Muscle of leg (tissue), 11 donors: ENCODE measurements around the gene ZNF582. TPM values are rescaled to one million over a fixed set of nuclear protein-coding genes. Genes with fewer than 3 reads are reported as not detected.

ENCODE experiments used
- DNase-seq: peaks from one replicate; pipeline ENCODE4 v3.0.0; 2013
- H3K27ac ChIP-seq: one replicate; pipeline ENCODE4 v1.5.1; 2013; ENCODE audit warnings: mild to moderate bottlenecking, low read length, control low read depth
- H3K27me3 ChIP-seq: one replicate; pipeline ENCODE4 v1.6.1; 2013; ENCODE audit warnings: low read length; ENCODE audit not compliant: control insufficient read depth, insufficient read depth
- H3K36me3 ChIP-seq: one replicate; pipeline ENCODE4 v1.6.1; 2013; ENCODE audit warnings: low read length; ENCODE audit not compliant: control insufficient read depth, insufficient read depth
- H3K4me1 ChIP-seq: one replicate; pipeline ENCODE4 v1.6.1; 2013; ENCODE audit warnings: low read length; ENCODE audit not compliant: control insufficient read depth, insufficient read depth
- H3K4me3 ChIP-seq: one replicate; pipeline ENCODE4 v1.5.1; 2013; ENCODE audit warnings: low read length, control low read depth
- H3K9me3 ChIP-seq: replicated peaks from 2 replicates; pipeline ENCODE4 v1.6.1; 2013; ENCODE audit warnings: low read depth, low read length; ENCODE audit not compliant: control insufficient read depth
- WGBS: methylation state at CpG from one replicate; pipeline ENCODE4 v1.1.5; 2013; ENCODE audit warnings: missing lambda C conversion rate; ENCODE audit not compliant: insufficient coverage; 5-methylcytosine and 5-hydroxymethylcytosine counted together
- polyA plus RNA-seq, 8 donors: library from polyadenylated mRNA; unstranded; fragments of 120-200 nt; gene quantifications; one replicate each; pipeline versions ENCODE4 v1.2.1 to v1.2.3, GENCODE V29; 2013; ENCODE audit warnings: inconsistent platforms in 1 of 8, low replicate concordance in 1 of 8; ENCODE audit not compliant: insufficient read length in 8 of 8, insufficient read depth in 1 of 8
- total RNA-seq: library from RNA; stranded (reverse); fragments of 120-200 nt; gene quantifications from one replicate; pipeline ENCODE4 v1.2.4, GENCODE V29; 2013

The ZNF582 gene
- total and polyA plus RNA-seq, 9 donors: 4.1 to 5.6 (median 4.9) TPM

DNA sequence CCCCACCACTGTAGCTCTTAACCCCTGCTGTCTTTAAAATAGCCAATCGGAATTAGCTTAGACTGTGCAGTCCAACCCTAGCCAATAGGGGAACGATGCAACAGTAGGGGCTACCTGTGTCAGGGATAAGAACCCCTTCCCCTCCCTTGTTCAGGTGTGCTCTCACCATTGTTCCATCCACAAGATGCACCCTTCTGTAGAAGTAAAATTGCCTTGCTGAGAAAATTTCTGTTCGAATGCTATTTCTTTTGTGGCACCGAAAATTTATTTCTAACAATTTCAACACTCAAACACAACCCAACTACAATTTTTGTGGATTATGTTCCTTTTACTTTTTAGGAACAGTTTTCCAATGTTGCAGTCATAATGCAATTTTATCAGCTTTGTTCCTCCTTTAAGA is 7.2 kb upstream of the ZNF582 start:
- H3K27ac ChIP-seq: no peak overlapping the region
- no peaks in the 10 kb centered on the region for H3K27me3 ChIP-seq
- peaks cover 22% of the 10 kb centered on the region for H3K36me3 ChIP-seq
- peaks cover 18% of the 10 kb centered on the region for H3K4me1 ChIP-seq
- H3K9me3 ChIP-seq: peaks cover 18% of the 10 kb centered on the region
- no peak overlapping the region for H3K4me3 ChIP-seq
- no peak for DNase-seq
- 100% methylated on average over 1 of the region's 4 CpGs for WGBS

DNA sequence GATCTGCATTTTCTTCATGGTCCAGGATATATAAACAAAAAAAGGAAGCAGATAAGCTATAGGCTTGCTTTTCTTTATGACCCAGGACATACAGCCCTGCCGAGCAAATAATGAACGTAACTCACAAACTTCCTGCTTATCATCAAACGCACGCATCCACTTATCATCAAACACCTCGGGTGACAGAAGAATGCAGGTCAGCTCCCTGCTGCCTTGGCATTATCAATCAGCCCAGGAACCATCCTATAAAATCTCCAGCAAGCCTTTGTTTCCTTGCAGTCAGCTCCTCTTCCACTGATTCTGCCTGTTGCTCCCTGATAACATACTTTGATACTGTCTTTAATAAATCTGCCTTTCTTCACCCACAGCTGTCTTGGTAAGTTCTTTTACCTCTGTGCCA is 5.5 kb upstream of the ZNF582 start:
- H3K27me3 ChIP-seq: no peaks in the 10 kb centered on the region
- no peak overlapping the region for H3K27ac ChIP-seq
- peaks cover 6% of the 10 kb centered on the region for H3K4me1 ChIP-seq
- 89% methylated on average over 4 of the region's 5 CpGs for WGBS
- DNase-seq: no peak
- peaks cover 22% of the 10 kb centered on the region for H3K36me3 ChIP-seq
- peaks cover 17% of the 10 kb centered on the region for H3K9me3 ChIP-seq
- no peak overlapping the region for H3K4me3 ChIP-seq

DNA sequence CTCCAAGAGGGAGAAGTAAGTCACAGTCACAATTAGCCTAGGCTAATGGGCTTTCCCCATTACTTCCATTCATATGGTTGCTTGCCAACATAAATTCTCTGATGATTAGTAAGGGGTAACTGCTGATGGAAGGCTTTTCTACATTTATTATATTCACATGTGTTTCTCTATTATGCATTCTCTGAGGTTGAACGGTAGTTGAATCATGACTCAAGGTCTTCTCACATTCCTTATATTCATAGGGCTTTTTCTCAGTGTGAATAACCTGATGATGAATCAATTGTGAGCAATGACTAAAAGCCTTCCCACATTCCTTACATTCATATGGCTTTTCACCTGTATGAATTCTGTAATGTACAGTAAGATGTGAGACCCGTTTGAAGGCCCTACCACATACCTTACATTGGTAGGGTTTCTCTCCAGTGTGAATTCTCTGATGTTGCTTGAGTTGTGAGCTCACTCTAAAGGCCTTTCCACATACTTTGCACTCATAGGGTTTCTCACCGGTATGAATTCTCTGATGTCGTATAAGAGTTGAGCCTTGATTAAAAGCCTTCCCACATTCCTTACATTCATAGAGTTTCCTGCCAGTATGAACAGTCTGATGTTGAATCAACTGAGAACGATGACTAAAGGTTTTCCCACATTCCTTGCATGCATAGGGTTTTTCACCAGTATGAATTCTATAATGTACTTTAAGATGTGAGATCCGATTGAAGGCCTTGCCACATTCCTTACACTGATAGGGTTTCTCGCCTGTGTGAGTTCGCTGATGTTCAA is 9.3 kb downstream of the ZNF582 start:
- no peak overlapping the region for H3K27ac ChIP-seq
- no peaks in the 10 kb centered on the region for H3K27me3 ChIP-seq
- no CpG with 5 or more reads among the region's 8 CpGs for WGBS
- peaks cover 11% of the 10 kb centered on the region for H3K36me3 ChIP-seq
- H3K9me3 ChIP-seq: peaks cover 22% of the 10 kb centered on the region
- no peak for DNase-seq
- no peak overlapping the region for H3K4me3 ChIP-seq
- H3K4me1 ChIP-seq: no peaks in the 10 kb centered on the region

DNA sequence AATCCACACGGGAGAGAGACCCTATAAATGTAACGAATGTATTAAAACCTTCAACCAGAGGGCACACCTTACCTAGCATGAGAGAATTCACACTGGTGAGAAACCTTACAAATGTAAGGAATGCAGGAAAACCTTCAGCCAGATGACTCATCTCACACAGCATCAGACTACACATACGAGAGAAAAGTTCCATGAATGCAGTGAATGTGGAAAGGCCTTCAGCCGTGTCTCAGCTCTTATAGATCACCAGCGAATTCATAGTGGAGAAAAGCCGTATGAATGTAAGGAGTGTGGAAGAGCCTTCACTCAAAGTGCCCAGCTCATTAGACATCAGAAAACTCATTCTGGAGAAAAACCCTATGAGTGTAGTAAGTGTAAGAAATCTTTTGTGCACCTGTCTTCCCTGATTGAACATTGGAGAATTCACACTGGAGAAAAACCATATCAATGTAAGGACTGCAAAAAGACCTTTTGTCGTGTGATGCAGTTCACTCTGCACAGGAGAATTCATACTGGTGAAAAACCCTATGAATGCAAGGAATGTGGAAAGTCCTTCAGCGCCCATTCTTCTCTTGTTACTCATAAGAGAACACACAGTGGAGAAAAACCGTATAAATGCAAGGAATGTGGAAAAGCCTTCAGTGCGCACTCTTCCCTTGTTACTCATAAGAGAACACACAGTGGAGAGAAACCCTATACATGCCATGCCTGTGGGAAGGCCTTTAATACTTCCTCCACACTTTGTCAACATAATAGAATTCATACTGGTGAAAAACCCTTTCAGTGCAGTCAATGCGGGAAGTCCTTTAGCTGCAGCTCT is 16.0 kb downstream of the ZNF582 start:
- Histone ChIP-seq H3K27ac (no peak overlapping the region), H3K36me3 (peaks cover 49% of the 10 kb centered on the region), H3K4me1 (no peaks in the 10 kb centered on the region), H3K27me3 (no peaks in the 10 kb centered on the region), H3K9me3 (peaks cover 44% of the 10 kb centered on the region), H3K4me3 (no peak overlapping the region)
- no peak for DNase-seq
- 100% methylated on average over 3 of the region's 11 CpGs for WGBS

DNA sequence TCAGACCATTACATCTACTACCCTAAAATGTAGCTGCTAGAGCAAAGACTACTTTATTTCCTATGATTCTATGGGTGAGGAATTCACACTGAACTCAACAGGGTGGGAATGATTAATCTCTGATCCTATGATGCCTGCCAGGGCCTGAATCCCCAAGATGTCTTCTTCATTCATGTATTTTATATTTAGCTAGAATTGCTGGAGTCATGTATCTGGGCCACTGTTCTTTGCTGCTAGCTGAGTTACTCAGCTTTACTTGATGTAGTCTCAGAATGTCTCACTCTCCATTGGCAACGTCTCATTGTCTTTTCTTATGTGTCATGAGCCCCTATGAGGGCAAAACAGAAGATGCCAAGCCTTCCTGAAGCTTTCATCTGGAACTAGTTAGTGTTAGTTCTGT is 21.1 kb downstream of the ZNF582 start:
- no peak overlapping the region for H3K27ac ChIP-seq
- H3K4me1 ChIP-seq: peaks cover 9% of the 10 kb centered on the region
- H3K9me3 ChIP-seq: peaks cover 24% of the 10 kb centered on the region
- H3K4me3 ChIP-seq: no peak overlapping the region
- DNase-seq: no peak
- H3K36me3 ChIP-seq: peaks cover 55% of the 10 kb centered on the region
- WGBS: no CpG with 5 or more reads among the region's 1 CpG
- H3K27me3 ChIP-seq: no peaks in the 10 kb centered on the region

DNA sequence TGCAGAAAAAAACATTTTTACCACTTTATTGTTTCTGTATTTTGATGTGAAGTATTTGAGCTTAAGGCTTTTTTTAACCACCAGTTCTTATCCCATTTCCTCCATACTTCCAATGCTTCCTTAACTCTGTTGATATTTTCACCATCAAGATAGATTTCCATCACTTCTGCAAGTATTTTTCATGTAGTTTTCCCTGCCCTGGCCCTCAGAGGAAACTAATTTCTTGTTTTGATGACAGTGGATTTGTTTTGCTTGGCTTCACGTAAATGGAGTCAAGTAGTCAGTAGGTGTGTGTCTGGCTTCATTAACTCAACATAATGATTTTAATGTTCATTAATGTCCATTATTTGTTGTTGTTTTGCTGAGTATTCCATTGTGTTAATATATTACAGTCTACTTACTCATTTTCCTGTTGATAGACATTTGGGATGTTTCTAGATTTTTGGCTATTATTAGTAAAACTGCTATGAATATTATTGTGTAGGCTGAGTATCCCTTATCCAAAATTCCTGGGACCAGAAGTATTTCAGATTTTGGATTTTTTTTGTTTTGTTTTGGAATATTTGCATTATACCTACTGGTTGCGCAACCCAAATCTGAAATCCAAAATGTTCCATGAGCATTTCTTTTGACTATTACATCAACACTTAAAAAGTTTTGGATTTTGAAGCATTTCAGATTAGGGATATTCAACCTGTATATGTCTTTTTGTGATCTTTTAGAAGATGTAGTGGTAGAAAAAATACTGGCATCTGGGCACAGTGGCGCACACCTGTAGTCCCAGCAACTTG is 23.3 kb downstream of the ZNF582 start:
- H3K27me3 ChIP-seq: no peaks in the 10 kb centered on the region
- peaks cover 9% of the 10 kb centered on the region for H3K4me1 ChIP-seq
- H3K4me3 ChIP-seq: no peak overlapping the region
- no peak overlapping the region for H3K27ac ChIP-seq
- peaks cover 14% of the 10 kb centered on the region for H3K9me3 ChIP-seq
- H3K36me3 ChIP-seq: peaks cover 41% of the 10 kb centered on the region
- DNase-seq: no peak
- WGBS: 100% methylated on average over 1 of the region's 3 CpGs

DNA sequence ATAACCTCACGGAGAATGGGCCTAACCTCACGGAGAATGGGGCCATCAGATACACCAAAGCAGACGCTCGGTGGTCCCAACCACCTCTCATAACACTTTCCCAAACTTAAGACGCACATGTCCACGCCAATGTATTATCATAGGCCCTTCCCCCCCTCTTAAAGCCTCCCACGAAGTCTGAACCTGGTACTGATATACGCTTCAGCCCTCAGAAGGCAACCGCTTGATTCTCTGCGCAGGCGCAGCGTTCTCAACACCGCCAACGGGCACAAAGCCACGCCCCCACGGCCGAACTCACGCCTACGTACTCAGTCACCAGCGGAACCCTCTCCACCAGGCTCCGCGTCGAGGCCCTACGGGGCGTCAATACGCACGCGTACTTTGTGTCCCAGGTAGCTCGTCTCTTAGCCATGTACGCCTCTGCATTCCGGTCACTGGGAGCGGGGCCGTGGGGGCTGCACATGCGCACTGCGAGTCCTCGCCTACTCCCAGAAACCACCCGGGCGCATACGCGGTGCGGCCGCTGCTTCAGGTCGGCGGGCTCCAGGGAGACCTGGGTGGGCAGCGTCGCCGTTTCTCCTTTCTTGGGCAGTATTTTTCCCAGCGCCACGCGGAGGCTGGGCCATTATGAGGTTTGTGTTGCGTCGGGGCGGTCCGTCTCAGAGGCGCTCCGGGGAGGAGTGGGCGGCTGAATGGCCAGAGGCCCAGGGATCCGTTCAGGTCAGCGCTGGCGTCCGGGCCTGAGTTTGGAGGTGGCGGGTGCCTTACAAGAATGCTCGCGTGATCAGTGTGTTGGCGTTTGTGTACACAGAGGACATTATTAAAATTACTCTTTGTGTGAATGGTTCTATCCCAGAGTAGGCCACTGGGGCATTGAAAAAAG is 25.3 kb downstream of the ZNF582 start:
- peak overlapping the region; percentile 92 for H3K27ac ChIP-seq
- DNase-seq: peak; percentile 97
- peaks cover 9% of the 10 kb centered on the region for H3K4me1 ChIP-seq
- peaks cover 22% of the 10 kb centered on the region for H3K36me3 ChIP-seq
- H3K4me3 ChIP-seq: peak overlapping the region; percentile 64
- H3K27me3 ChIP-seq: no peaks in the 10 kb centered on the region
- peaks cover 14% of the 10 kb centered on the region for H3K9me3 ChIP-seq
- WGBS: 3% methylated on average over 61 of the region's 65 CpGs

DNA sequence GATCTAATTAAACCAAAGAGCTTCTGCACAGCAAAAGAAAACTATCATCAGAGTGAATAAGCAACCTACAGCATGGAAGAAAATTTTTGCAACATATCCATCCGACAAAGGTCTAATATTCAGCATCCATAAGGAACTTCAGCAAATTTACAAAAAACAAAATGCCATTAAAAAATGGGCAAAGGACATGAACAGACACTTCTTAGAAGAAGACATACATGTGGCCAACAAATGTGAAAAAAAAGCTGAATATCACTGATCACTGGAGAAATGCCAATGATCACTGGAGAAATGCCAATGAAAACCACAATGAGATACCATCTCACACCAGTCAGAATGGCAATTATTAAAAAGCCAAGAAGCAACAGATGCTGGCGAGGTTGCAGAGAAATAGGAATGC is 32.5 kb downstream of the ZNF582 start:
- Histone ChIP-seq H3K27ac (no peak overlapping the region), H3K4me3 (no peak overlapping the region), H3K9me3 (peaks cover 29% of the 10 kb centered on the region), H3K36me3 (no peaks in the 10 kb centered on the region), H3K4me1 (no peaks in the 10 kb centered on the region), H3K27me3 (no peaks in the 10 kb centered on the region)
- no peak for DNase-seq
- no CpG with 5 or more reads among the region's 2 CpGs for WGBS

DNA sequence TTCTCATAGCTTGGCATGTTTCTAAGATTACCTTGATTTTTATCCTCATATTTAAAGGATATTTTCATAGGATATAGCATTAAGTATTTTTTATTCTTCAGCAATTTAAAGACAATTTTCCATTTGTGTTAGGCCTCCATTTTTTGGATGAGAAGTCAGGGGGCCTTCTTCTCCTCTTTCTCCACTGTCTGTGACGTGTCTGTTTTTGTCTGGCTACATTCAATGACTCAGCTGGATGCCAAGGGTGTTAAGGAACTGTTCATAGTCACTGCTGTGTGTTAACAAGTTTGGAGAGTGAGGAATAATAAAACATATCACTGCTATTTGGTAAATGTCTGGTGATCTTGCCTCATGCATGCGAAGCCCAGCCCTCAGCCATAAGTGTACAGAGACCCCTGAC is 36.4 kb downstream of the ZNF582 start:
- H3K4me1 ChIP-seq: no peaks in the 10 kb centered on the region
- no peaks in the 10 kb centered on the region for H3K36me3 ChIP-seq
- peaks cover 15% of the 10 kb centered on the region for H3K9me3 ChIP-seq
- H3K27me3 ChIP-seq: no peaks in the 10 kb centered on the region
- no peak for DNase-seq
- no peak overlapping the region for H3K4me3 ChIP-seq
- no peak overlapping the region for H3K27ac ChIP-seq
- WGBS: no CpG with 5 or more reads among the region's 2 CpGs
